Measurements from ENCODE around the gene BCAS3.
A peak's percentile ranks its signal among the peaks of the same experiment; 100 is the strongest.

Gene BCAS3

DNA sequence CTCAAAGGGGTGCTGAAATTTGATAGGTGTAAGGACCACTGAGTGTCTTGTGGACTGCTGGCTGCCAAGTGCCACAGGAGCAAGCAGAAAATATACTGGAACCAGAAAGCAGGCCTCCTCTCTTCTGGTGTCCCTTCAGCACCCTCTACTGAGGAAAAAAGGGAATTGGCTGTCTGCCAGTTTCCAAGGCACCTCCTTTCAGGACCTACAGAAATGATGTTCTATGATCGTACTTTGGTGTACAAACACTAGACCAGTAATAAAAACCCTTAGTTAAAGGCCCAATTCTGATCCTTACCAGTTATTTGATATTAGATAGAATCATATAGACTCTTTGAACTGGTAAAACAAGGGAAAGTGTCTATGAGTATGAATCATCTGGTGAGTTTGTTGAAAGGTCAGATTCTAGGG is 35.8 kb upstream of the BCAS3 start:
- TF ChIP-seq RAD21 (IDR thresholded peaks at IDR 0.05; ENCODE audit: low read depth) (peak; percentile 50), TAF1 (IDR thresholded peaks at IDR 0.05; ENCODE audit: low read depth) (no peak), TCF12 (IDR thresholded peaks at IDR 0.05; ENCODE audit: low read depth) (no peak), NFIC (IDR thresholded peaks at IDR 0.05) (peak; percentile 95), ZBTB7A (IDR thresholded peaks at IDR 0.05; ENCODE audit: low read depth) (no peak)
- TF ChIP-seq, protein P1, sequence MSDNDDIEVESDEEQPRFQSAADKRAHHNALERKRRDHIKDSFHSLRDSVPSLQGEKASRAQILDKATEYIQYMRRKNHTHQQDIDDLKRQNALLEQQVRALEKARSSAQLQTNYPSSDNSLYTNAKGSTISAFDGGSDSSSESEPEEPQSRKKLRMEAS (IDR thresholded peaks at IDR 0.05) = no peak
- TF ChIP-seq, protein P2, sequence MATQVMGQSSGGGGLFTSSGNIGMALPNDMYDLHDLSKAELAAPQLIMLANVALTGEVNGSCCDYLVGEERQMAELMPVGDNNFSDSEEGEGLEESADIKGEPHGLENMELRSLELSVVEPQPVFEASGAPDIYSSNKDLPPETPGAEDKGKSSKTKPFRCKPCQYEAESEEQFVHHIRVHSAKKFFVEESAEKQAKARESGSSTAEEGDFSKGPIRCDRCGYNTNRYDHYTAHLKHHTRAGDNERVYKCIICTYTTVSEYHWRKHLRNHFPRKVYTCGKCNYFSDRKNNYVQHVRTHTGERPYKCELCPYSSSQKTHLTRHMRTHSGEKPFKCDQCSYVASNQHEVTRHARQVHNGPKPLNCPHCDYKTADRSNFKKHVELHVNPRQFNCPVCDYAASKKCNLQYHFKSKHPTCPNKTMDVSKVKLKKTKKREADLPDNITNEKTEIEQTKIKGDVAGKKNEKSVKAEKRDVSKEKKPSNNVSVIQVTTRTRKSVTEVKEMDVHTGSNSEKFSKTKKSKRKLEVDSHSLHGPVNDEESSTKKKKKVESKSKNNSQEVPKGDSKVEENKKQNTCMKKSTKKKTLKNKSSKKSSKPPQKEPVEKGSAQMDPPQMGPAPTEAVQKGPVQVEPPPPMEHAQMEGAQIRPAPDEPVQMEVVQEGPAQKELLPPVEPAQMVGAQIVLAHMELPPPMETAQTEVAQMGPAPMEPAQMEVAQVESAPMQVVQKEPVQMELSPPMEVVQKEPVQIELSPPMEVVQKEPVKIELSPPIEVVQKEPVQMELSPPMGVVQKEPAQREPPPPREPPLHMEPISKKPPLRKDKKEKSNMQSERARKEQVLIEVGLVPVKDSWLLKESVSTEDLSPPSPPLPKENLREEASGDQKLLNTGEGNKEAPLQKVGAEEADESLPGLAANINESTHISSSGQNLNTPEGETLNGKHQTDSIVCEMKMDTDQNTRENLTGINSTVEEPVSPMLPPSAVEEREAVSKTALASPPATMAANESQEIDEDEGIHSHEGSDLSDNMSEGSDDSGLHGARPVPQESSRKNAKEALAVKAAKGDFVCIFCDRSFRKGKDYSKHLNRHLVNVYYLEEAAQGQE (IDR thresholded peaks at IDR 0.05; ENCODE audit: low read depth) = no peak
- TF ChIP-seq, protein P3, sequence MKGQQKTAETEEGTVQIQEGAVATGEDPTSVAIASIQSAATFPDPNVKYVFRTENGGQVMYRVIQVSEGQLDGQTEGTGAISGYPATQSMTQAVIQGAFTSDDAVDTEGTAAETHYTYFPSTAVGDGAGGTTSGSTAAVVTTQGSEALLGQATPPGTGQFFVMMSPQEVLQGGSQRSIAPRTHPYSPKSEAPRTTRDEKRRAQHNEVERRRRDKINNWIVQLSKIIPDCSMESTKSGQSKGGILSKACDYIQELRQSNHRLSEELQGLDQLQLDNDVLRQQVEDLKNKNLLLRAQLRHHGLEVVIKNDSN (IDR thresholded peaks at IDR 0.05) = no peak

DNA sequence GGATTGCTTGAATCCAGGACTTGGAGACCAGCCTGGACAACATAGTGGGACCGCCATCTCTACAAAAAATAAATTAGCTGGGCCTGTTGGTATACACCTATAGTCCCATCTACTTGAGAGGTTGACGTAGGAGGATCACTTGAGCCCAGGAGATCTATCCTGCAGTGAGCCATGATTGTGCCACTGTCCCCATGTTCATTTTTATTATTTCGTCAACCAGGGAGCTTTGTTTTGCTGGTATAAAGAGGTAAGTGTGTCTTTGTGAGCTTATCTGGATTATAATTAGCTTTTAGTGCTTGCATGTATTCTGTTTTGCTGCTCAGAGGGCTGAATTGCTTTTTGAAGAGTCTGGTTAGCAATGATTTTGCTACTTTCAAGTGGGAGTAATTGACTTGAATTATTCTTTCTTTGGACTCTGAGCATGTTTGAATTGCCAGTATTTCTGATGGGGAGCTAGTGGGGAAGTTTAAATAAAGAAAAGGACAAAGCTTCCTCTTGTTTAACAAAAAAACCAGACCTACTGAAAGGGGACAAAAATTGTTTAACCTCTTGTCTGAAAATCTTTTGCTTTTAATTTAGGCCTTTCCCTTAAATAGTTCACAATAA is 31.6 kb upstream of the BCAS3 start:
- TF ChIP-seq TCF12 (IDR thresholded peaks at IDR 0.05; ENCODE audit: low read depth) (no peak), RAD21 (IDR thresholded peaks at IDR 0.05; ENCODE audit: low read depth) (no peak), TEAD4 (IDR thresholded peaks at IDR 0.05) (no peak)

DNA sequence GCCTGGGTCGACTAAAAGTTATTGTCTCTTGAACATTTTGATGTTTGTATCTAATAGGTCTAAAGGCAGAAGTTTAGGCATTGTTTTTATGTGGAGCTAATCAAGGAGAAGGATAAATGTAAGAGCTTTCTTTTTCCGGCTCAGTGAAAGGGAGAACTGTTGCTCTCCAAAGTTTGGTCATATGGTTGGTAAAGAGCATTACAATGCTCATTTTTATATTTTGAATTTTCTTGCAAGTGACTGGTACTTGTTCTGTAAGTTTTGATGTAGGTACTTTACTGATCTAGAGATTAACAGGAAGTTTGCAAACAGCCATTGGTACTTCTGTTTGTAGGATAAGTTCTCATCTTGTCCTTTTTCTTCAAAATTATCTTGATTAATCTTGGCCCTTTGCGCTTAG is 30.9 kb upstream of the BCAS3 start:
- TF ChIP-seq, protein P1 (IDR thresholded peaks at IDR 0.05) = no peak
- TF ChIP-seq RAD21 (IDR thresholded peaks at IDR 0.05; ENCODE audit: low read depth) (no peak), TCF12 (IDR thresholded peaks at IDR 0.05; ENCODE audit: low read depth) (no peak), EP300 (IDR thresholded peaks at IDR 0.05; ENCODE audit: borderline replicate concordance) (no peak), EGR1 (IDR thresholded peaks at IDR 0.05) (no peak), CEBPB (IDR thresholded peaks at IDR 0.05) (no peak), TEAD4 (IDR thresholded peaks at IDR 0.05) (no peak), CREB1 (IDR thresholded peaks at IDR 0.05; ENCODE audit: low read depth) (no peak), FOXM1 (IDR thresholded peaks at IDR 0.05; ENCODE audit: borderline replicate concordance, low read depth) (no peak), TAF1 (IDR thresholded peaks at IDR 0.05; ENCODE audit: low read depth) (no peak), ZBTB7A (IDR thresholded peaks at IDR 0.05; ENCODE audit: low read depth) (no peak), YY1 (IDR thresholded peaks at IDR 0.05; ENCODE audit: low read depth) (no peak), NFIC (IDR thresholded peaks at IDR 0.05) (no peak)
- TF ChIP-seq, protein P3 (IDR thresholded peaks at IDR 0.05) = no peak
- TF ChIP-seq, protein P2 (IDR thresholded peaks at IDR 0.05; ENCODE audit: low read depth) = no peak

DNA sequence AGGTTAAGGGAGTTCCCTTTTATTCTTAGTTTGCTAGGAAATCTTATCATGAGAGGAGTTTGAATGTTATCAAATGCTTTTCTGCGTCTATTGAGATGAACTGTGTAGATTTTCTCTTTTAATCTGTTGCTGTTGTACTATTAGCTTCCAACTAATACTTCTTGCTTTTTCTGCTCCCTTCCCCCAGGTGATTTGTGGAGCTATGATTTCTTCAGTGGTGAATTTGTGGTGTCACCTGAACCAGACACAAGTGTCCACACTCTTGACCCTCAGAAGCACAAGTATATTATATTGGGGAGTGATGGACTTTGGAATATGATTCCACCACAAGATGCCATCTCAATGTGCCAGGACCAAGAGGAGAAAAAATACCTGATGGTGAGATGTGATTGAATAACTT is 29.9 kb upstream of the BCAS3 start:
- TF ChIP-seq, protein P3 (IDR thresholded peaks at IDR 0.05) = no peak
- TF ChIP-seq CEBPB (IDR thresholded peaks at IDR 0.05) = no peak
- TF ChIP-seq ZBTB7A (IDR thresholded peaks at IDR 0.05; ENCODE audit: low read depth) = no peak
- TF ChIP-seq EP300 (IDR thresholded peaks at IDR 0.05; ENCODE audit: borderline replicate concordance) = no peak
- no peak for TF ChIP-seq TAF1 (IDR thresholded peaks at IDR 0.05; ENCODE audit: low read depth)
- no peak for TF ChIP-seq NFIC (IDR thresholded peaks at IDR 0.05)
- TF ChIP-seq EGR1 (IDR thresholded peaks at IDR 0.05) = no peak
- TF ChIP-seq, protein P1 (IDR thresholded peaks at IDR 0.05) = no peak
- no peak for TF ChIP-seq TCF12 (IDR thresholded peaks at IDR 0.05; ENCODE audit: low read depth)

DNA sequence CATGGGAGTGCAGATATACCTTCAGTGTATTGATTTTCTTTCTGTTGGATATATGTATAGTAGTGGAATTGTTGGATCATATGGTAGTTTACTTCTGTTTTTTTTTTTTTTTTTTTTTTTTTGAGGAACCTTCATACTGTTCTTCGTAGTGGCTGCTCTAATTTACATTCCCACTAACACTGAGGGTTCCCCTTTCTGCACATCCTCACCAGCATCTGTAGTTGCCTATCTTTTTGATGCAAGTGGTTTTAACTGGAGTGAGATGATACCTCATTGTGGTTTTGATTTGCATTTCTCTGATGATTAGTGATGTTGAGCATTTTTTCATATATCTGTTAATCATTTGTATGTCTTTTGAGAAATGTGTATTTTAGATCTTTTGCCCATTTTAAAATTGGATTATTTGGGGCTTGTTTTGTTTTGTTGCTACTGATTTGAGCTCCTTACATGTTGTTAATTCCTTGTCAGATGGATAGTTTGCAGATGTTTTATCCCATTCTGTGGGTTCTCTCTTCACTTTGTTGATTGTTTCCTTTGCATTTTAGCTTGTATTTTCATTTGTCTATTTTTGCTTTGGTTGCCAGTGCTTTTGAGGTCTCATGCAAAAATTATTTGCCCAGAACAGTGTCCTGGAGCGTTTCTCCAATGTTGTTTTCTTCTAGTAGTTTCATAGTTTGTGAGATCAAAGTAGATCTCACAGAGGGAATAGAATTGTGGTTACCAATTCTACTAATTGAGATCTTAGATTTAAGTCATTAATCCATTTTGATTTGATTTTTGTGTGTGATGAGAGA is 25.0 kb upstream of the BCAS3 start:
- TF ChIP-seq TEAD4 (IDR thresholded peaks at IDR 0.05) (no peak), TAF1 (IDR thresholded peaks at IDR 0.05; ENCODE audit: low read depth) (no peak), ZBTB7A (IDR thresholded peaks at IDR 0.05; ENCODE audit: low read depth) (no peak), TCF12 (IDR thresholded peaks at IDR 0.05; ENCODE audit: low read depth) (no peak), EP300 (IDR thresholded peaks at IDR 0.05; ENCODE audit: borderline replicate concordance) (no peak), NFIC (IDR thresholded peaks at IDR 0.05) (no peak), YY1 (IDR thresholded peaks at IDR 0.05; ENCODE audit: low read depth) (no peak), CREB1 (IDR thresholded peaks at IDR 0.05; ENCODE audit: low read depth) (no peak), EGR1 (IDR thresholded peaks at IDR 0.05) (no peak), RAD21 (IDR thresholded peaks at IDR 0.05; ENCODE audit: low read depth) (no peak), FOXM1 (IDR thresholded peaks at IDR 0.05; ENCODE audit: borderline replicate concordance, low read depth) (no peak), CEBPB (IDR thresholded peaks at IDR 0.05) (no peak)
- TF ChIP-seq, protein P1 (IDR thresholded peaks at IDR 0.05) = no peak
- TF ChIP-seq, protein P2 (IDR thresholded peaks at IDR 0.05; ENCODE audit: low read depth) = no peak
- TF ChIP-seq, protein P3 (IDR thresholded peaks at IDR 0.05) = no peak

All from Ishikawa (cell line).